Fibroblast of lung (primary cell): ENCODE data around the gene ENTPD7. TPM values are rescaled to one million over a fixed set of nuclear protein-coding genes. Genes with fewer than 3 reads are reported as not detected.
"Not testable (repeated sequence)": the region's sequence is repeated elsewhere in the genome, so short reads cannot be mapped to it uniquely, and the experiment has no call there.

Source experiments
- DNase-seq, 2 donors: peaks; one replicate each; pipeline versions ENCODE4 v3.0.0 to v3.0.0-alpha.2; 2010; ENCODE audit warnings: low read depth in 2 of 2
- H2AFZ ChIP-seq: 2 replicates; pipeline ENCODE4 v1.5.1; 2012; ENCODE audit warnings: low read length, control low read depth, inconsistent platforms
- H3K27ac ChIP-seq: 2 replicates; pipeline ENCODE4 v1.5.1; 2011; ENCODE audit warnings: low read length, control low read depth; ENCODE audit not compliant: insufficient read depth
- H3K27me3 ChIP-seq: 2 replicates; pipeline ENCODE4 v1.5.1; 2011; ENCODE audit warnings: mild to moderate bottlenecking, low read length; ENCODE audit not compliant: control insufficient read depth, insufficient read depth
- H3K36me3 ChIP-seq: 2 replicates; pipeline ENCODE4 v1.5.1; 2011; ENCODE audit warnings: low read length; ENCODE audit not compliant: control insufficient read depth, insufficient read depth
- H3K4me1 ChIP-seq: 2 replicates; pipeline ENCODE4 v1.5.1; 2011; ENCODE audit warnings: low read length; ENCODE audit not compliant: control insufficient read depth, insufficient read depth; ENCODE audit errors: extremely low read depth
- H3K4me2 ChIP-seq: 2 replicates; pipeline ENCODE4 v1.5.1; 2011; ENCODE audit warnings: low read length, control low read depth; ENCODE audit not compliant: insufficient read depth; ENCODE audit errors: extremely low read depth
- H3K4me3 ChIP-seq, 4 experiments: fragments of 200-600 bp in 1 of 4; sonication (generic) in 1 of 4; replicated peaks in 1 of 4; 2 replicates each; pipeline ENCODE4 v1.5.1; 2011 to 2016; ENCODE audit warnings: low read length in 4 of 4, low read depth in 3 of 4, mild to moderate bottlenecking in 3 of 4, control low read depth in 2 of 4, inconsistent platforms in 1 of 4, mixed read lengths in 1 of 4; ENCODE audit not compliant: insufficient read depth in 1 of 4; ENCODE audit errors: control extremely low read depth in 1 of 4
- H3K79me2 ChIP-seq: 2 replicates; pipeline ENCODE4 v1.5.1; 2012; ENCODE audit warnings: mild to moderate bottlenecking, low read length, inconsistent platforms; ENCODE audit not compliant: control insufficient read depth, insufficient read depth
- H3K9ac ChIP-seq: 2 replicates; pipeline ENCODE4 v1.5.1; 2011; ENCODE audit warnings: mild to moderate bottlenecking, low read length, control low read depth; ENCODE audit not compliant: insufficient read depth
- H3K9me3 ChIP-seq: 2 replicates; pipeline ENCODE4 v1.5.1; 2012; ENCODE audit warnings: low read depth, low read length; ENCODE audit not compliant: control insufficient read depth, insufficient read depth
- H4K20me1 ChIP-seq: 2 replicates; pipeline ENCODE4 v1.5.1; 2011; ENCODE audit warnings: low read length; ENCODE audit not compliant: control insufficient read depth, insufficient read depth; ENCODE audit errors: extremely low read depth
- EZH2 ChIP-seq: IDR thresholded peaks from 2 replicates; pipeline ENCODE4 v1.5.1; 2012; ENCODE audit warnings: low read length, control low read depth, mild to moderate bottlenecking; ENCODE audit errors: missing control alignments
- polyA plus RNA-seq, 2 donors: library from polyadenylated mRNA; depleted of rRNA in 1 of 2; stranded (reverse) in 1 of 2; unstranded in 1 of 2; fragments of >200 nt; gene quantifications; 2 replicates each; pipeline ENCODE4 v1.2.1, GENCODE V29; 2011 to 2012; ENCODE audit warnings: missing spikeins in 1 of 2
- total RNA-seq: library from RNA; depleted of rRNA; stranded (reverse); fragments of >200 nt; gene quantifications from 2 replicates; pipeline ENCODE4 v1.2.1, GENCODE V29; 2014
- TF ChIP-seq, protein P1 (sequence below), 2 donors: IDR thresholded peaks in 1 of 2; conservative IDR thresholded peaks in 1 of 2; 1 replicate in 1 of 2; 2 replicates in 1 of 2; pipeline ENCODE4 v1.5.1; 2011 to 2012; ENCODE audit warnings: low read length in 2 of 2, control low read depth in 1 of 2, inconsistent platforms in 1 of 2, low read depth in 1 of 2, mild to moderate bottlenecking in 1 of 2

Gene ENTPD7
- total and polyA plus RNA-seq, 2 donors (not counting 1 experiment from before 2014, with no cell fraction given), result 17.3 to 28.9 TPM

DNA sequence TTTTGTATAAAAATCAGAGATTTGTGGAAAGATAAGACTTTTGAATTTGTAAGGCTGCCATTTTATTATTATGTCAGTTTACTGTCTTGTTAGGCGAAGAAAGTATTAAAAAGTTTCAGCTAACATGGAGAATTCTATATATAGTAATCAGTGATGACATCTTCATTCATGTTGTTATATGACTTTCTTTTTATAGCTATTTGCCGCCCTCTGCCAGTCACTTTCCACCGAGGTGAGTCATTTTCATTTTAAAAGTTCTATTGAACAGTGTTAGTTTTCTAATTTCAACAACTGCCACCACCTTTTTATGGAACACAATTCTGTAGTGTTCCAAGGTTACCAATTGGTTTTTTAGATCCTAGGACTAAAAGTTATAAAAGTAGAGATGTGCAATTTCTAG is 84.5 kb downstream of the ENTPD7 start:
- Histone ChIP-seq H3K27me3 (no peaks in the 10 kb centered on the region), H3K4me1 (peaks cover 5% of the 10 kb centered on the region), H3K9ac (no peak overlapping the region), H3K9me3 (no peaks in the 10 kb centered on the region), H4K20me1 (no peaks in the 10 kb centered on the region), H3K4me3 (no peak overlapping the region), H3K79me2 (no peaks in the 10 kb centered on the region), H3K4me2 (no peak overlapping the region), H3K27ac (no peak overlapping the region), H2AFZ (no peak overlapping the region), H3K36me3 (no peaks in the 10 kb centered on the region)
- DNase-seq, result no peak
- no peak for TF ChIP-seq EZH2
- TF ChIP-seq, protein P1, sequence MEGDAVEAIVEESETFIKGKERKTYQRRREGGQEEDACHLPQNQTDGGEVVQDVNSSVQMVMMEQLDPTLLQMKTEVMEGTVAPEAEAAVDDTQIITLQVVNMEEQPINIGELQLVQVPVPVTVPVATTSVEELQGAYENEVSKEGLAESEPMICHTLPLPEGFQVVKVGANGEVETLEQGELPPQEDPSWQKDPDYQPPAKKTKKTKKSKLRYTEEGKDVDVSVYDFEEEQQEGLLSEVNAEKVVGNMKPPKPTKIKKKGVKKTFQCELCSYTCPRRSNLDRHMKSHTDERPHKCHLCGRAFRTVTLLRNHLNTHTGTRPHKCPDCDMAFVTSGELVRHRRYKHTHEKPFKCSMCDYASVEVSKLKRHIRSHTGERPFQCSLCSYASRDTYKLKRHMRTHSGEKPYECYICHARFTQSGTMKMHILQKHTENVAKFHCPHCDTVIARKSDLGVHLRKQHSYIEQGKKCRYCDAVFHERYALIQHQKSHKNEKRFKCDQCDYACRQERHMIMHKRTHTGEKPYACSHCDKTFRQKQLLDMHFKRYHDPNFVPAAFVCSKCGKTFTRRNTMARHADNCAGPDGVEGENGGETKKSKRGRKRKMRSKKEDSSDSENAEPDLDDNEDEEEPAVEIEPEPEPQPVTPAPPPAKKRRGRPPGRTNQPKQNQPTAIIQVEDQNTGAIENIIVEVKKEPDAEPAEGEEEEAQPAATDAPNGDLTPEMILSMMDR (conservative IDR thresholded peaks at IDR 0.05 in 1 of 2, IDR thresholded peaks at IDR 0.05 in 1 of 2; ENCODE audit: low read depth in 1 of 2, low read length in 2 of 2), result no peak

DNA sequence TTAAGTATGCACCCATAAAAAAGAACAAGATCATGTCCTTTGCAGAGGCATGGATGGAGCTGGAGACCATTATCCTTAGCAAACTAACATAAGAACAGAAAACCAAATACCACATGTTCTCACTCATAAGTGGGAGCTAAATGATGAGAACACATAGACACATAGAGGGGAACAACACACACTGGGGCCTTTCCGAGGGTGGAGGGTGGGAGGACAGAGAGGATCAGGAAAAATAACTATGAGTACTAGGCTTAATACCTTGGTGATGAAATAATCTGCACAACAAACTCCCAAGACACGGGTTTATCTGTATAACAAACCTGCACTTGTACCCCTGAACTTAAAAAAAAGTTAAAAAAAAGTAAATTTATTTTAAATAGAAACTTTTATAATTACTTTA is 86.9 kb downstream of the ENTPD7 start:
- not testable (repeated sequence) for H3K36me3 ChIP-seq

DNA sequence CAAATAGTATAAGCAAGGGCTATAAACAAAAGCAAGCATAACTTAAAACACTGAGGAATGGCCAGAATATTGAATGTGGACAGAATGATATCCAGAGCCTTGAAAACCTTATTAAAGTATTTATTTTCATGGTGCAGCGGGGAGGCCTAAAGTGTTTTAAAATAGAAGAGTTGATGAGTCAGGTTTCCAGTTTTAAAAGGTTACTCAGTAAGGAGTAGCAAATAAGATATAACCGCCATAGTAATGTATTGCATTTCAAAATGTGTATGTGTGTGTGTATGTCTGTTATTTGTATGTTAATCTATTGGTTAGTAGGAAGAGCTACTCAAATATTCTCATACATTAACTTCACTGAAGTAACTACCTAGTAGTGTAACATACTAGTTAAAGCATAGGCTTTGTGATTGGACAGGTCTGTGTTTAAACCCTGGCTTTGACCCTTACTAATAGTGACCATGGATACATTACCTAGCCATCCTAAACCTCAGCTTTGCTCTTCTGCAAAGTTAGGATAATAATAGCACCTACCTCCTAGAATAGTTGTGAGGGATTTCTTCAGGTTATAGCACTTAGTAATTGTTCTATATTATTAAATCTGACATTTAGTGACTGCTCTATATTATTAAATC is 89.6 kb downstream of the ENTPD7 start:
- no peaks in the 10 kb centered on the region for H3K4me1 ChIP-seq
- H3K4me3 ChIP-seq, result no peak overlapping the region
- H4K20me1 ChIP-seq, result no peaks in the 10 kb centered on the region
- H3K36me3 ChIP-seq, result no peaks in the 10 kb centered on the region
- TF ChIP-seq EZH2, result no peak
- TF ChIP-seq, protein P1 (conservative IDR thresholded peaks at IDR 0.05 in 1 of 2, IDR thresholded peaks at IDR 0.05 in 1 of 2; ENCODE audit: low read depth in 1 of 2, low read length in 2 of 2), result no peak
- no peaks in the 10 kb centered on the region for H3K79me2 ChIP-seq
- no peak overlapping the region for H2AFZ ChIP-seq
- H3K27ac ChIP-seq, result no peak overlapping the region
- no peak overlapping the region for H3K4me2 ChIP-seq
- no peaks in the 10 kb centered on the region for H3K27me3 ChIP-seq
- no peaks in the 10 kb centered on the region for H3K9me3 ChIP-seq
- H3K9ac ChIP-seq, result no peak overlapping the region
- DNase-seq, result no peak

More for the DNA sequence above, 86.9 kb downstream of the ENTPD7 start:
- not testable (repeated sequence) for H3K4me3 ChIP-seq, H3K79me2 ChIP-seq, H3K27ac ChIP-seq, H3K4me2 ChIP-seq, H3K9me3 ChIP-seq, H4K20me1 ChIP-seq, H3K27me3 ChIP-seq, H3K4me1 ChIP-seq, H3K9ac ChIP-seq, DNase-seq, H2AFZ ChIP-seq
